NCI-H146 treated with DMSO at 0.1 percent for 48 hours (cell line): ENCODE data around the gene CORO1A.
"Not testable (repeated sequence)": the region's sequence is repeated elsewhere in the genome, so short reads cannot be mapped to it uniquely, and the experiment has no call there.

Experiments used
- DNase-seq: peaks from one replicate; lab custom pipeline; 2025; ENCODE audit not compliant: unreplicated experiment; lab: John Stamatoyannopoulos, UW

CORO1A gene

DNA sequence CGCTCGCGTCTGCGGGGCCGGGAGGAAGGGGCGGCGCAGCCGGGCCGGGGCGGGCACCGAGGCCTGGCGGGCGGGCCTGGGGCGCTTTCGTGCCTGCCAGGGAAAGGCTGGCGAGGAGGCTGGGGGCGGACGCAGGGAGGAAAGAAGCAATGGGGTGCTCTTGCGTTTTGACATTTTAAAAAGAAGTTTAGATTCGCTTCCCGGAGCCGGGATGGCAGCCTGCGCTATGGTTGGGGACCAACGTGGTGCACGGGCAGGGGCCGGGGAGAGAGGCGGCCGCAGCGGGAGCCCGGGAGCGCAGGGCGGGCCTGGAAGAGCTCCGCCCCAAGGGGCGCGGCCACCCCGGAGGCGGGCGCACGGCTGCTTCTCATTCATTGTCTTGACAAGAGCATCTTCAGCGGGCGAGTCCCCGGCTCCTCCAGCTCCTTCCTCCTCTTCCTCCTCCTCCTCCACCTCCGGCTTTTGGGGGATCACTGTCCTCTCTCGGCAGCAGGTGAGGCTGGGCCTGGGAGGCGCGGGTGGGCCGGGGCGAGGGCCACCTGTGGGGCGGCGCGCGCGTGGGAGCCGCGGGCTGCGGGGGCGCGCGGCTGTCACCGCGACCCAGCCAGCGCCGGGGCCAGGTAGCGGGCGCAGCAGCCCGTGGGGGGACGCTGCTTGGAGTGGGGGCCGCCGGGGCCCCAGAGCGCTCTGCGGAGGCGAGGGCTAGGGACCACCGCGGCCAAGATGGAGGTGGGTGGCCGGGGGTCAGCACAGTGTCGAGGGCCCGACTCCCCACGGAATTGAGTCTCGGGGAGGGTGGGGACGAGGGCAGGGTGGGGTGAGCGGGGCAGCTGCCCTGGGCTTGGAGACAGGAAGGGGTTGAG lies at the start of gene CORO1A:
Gene CORO1A, plus strand, starts transcription at position 370 of the 863 bp plus-strand sequence. CDS start 1,608 bp downstream, outside the sequence.
- DNase-seq = peak; percentile 69

GRCh38 chr16:30136971-30137605 lies 46.3 kb upstream of the CORO1A start:
- DNase-seq = no peak

DNA sequence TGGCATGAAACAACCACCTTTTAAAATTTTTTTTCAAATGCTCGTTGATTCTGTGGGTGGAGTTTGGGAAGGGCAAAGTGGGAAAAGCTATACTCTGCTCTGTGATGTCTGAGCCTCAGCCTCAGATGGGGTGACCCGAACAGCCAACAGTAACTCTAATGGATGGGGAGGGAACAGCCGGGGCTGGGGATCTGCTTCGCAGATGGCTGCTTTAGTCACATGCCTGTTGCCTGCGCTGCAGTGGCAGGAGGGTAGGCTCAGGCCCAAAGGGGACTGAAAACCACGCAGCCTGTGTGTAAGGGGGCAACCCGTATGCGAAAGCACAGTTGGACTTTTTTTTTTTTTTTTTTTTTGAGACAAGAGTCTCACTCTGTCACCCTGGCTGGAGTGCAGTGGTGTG lies 45.5 kb upstream of the CORO1A start:
- DNase-seq = no peak

DNA sequence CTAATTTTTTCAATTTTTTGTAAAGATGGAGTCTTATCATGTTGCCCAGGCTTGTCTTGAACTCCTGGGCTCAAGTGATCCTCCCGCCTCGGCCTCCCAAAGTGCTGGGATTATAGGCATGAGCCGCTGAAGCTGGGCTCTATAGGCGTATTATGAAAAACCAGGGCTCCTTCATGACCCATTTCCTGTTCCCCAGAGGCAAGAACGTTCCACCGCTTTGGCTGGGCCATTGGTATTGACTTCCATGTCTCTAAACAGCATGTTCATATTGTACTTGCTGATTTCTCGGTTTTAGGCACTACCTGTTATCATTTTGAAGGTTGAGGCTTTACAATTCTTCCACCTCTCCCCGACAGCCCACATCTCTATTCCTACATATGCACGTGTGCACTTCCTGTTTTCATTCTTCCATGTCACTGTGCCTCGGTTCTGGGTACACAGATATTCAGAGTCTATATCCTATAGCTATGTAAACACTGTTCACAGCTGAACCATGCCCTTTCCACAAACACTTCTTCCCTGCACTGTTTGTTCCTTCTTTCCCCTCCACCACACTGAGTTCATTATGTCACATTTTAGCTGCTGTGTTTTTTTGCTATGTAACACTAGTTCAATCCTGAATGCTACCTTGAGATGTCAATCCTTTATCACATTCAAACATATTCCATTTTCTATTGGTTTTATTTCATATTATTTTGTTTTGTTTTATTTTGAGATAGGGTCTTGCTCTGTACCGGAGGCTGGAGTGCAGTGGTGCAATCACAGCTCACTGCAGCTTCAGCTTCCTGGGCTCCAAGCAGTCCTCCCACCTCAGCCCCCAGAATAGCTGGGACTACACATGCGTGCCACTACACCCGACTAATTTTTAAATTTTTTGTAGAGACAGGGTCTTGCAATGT lies 43.6 kb upstream of the CORO1A start:
- DNase-seq = peak; percentile 27

DNA sequence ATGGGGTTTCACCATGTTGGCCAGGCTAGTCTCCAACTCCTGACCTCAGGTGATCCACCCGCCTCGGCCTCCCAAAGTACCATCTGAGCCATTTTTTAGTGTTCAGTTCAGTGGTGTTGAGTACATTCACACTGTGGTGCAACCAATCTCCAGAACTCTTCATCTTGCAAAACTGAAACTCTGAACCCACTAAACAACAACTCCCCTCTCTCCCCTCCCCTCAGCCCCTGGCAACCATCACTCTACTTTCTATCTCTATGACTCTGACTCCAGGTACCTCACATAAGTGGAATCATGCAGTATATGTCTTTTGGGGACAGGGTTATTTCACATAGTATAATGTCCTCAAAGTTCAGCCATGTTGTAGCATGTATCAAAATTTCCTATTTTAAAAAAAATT lies 41.7 kb upstream of the CORO1A start:
- no peak for DNase-seq

DNA sequence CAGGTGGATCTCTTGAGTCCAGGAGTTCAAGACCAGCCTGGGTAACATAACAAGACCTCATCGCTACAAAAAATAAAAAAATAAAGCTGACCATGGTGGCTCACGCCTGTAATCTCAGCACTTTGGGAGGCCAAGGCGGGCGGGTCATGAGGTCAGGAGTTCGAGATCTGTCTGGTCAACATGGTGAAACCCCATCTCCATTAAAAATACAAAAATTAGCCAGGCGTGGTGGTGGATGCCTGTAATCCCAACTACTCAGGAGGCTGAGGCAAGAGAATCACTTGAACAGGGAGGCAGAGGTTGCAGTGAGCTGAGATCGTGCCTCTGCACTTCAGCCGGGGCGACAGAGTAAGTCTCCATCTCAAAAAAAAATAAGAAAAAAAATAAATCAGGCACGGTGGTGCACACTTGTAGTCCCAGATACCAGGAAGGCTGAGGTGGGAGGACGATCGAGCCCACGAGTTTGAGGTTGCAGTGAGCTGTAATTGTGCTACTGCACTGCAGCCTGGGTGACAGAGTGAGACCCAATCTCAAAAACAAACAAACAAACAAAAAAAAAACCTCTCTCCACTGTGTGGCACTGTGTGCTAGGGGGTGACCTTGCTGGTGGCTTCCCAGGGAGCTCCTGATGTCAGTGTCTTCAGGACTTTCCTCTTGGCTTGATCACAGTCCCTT lies 40.6 kb upstream of the CORO1A start:
- no peak for DNase-seq

- no peak for DNase-seq
Observed at GRCh38 chr16:30143347-30143702, 40.1 kb upstream of the CORO1A start.

GRCh38 chr16:30144017-30144416 lies 39.4 kb upstream of the CORO1A start:
- DNase-seq = no peak

DNA sequence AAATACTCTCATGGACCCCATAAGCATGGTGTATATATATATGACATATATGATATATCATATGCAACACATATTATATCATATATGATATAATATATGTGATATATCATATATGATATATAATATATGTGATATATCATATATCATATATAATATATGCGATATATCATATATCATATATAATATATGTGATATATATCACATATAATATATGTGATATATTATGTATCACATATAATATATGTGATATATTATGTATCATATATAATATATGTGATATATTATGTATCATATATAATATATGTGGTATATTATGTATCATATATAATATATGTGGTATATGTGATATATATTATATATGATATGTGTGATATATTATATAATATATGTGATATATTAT lies 38.5 kb upstream of the CORO1A start:
- no peak for DNase-seq

DNA sequence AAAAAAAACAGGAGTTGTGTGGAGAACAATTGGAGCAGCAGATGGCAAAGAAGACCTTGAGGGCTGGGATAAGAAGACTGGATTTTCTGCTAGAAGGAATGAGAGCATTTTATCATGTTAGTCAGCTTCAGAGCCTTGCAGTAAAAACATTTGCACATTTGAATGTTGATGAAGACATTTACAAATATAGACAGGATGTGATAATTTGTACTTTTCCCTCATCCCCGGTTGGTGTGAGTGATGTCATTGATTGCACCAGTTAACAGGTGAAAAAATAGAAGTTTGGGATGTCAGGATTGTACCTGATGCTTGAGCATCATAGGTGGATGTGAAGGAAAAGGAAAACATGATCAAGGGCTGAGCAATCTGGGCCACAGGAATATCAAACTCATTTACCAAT lies 37.7 kb upstream of the CORO1A start:
- DNase-seq = no peak

- DNase-seq = no peak
Observed at GRCh38 chr16:30147843-30148510, 35.4 kb upstream of the CORO1A start.

DNA sequence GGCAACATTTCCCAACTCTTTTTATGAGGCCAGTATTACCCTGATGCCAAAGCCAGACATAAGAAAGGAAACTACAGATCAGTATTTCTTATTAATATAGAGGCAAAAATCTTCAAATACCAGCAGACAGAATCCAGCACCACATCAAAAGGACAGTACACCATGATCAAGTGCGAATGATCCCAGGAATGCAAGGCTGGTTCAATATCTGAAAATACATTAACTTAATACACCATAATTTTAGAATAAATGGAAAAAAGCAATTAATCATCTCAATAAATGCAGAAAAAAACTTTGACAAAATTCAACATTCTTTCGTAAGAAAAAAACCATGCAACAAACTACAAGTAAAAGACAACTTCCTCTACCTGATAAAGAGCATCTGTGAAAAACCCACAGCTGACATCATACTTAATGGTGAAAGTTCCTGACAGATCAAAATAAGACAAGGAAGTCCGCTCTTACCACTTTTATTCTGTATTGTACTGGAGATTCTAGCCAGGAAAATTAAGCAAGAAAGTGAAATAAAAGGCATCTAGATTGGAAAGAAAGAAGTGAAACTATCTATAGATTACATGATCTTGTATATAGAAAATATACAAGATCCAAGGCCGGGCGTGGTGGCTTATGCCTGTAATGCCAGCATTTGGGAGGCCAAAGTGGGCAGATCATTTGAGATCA lies 34.0 kb upstream of the CORO1A start:
- no peak for DNase-seq

DNA sequence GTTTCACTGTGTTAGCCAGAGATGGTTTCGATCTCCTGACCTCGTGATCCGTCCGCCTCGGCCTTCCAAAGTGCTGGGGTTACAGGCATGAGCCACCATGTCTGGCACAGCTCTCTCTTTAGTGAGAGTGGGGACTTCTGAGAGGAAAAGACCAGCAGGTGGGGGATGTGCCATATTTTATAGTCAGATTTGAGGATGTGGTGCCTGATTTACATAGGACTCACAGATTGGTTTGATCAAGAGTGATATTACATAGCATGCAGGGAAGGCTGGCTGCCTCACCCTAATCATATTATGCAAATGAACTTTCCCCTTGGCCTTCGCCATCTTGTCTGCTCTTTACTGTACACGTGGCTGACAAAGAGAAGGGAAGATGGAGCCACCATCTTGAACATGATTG lies 32.3 kb upstream of the CORO1A start:
- no peak for DNase-seq

DNA sequence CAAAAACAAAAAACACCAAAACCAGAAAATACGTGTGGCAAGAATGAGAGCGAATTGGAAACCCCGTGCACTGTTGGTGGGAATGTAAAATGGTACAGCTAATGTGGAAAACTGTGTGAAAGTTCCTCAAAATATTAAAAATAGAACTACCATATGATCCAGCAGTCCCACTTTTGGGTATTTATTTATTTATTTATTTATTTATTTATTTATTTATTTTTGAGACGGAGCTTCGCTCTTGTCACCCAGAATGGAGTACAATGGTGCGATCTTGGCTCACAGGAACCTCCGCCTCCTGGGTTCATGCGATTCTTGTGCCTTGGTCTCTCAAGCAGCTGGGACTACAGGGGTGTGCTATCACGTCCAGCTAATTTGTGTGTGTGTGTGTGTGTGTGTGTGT lies 30.9 kb upstream of the CORO1A start:
- no peak for DNase-seq

DNA sequence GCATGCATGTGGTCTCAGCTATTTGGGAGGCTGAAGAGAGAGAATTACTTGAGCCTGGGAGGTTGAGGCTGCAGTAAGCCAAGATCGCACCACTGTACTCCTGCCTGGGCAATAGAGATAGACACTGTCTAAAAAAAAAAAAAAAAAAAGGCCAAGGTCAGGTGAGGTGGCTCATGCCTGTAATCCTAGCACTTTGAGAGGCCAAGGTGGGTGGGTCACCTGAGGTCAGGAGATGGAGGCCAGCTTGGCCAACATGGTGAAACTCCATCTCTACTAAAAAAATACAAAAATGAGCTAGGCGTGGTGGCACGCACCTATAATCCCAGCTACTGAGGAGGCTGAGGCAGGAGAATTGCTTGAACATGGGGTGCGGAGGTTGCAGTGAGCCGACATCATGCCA lies 28.2 kb upstream of the CORO1A start:
- no peak for DNase-seq

DNA sequence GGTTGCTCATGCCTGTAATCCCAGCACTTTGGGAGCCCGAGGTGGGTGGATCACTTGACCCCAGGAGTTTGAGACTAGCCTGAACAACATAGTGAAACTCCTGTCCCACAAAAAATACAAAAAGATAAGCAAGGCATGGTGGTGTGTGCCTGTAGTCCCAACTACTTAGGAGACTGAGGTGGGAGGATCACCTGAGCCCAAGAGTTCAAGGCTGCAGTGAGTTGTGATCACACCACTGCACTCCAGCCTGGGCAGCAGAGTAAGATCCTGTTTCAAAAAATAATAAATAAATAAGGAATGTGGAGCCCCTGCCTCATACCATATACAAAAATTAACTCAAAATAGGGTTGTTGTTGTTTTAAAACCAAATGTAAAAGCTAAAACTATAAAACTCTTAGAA lies 26.2 kb upstream of the CORO1A start:
- DNase-seq = no peak

DNA sequence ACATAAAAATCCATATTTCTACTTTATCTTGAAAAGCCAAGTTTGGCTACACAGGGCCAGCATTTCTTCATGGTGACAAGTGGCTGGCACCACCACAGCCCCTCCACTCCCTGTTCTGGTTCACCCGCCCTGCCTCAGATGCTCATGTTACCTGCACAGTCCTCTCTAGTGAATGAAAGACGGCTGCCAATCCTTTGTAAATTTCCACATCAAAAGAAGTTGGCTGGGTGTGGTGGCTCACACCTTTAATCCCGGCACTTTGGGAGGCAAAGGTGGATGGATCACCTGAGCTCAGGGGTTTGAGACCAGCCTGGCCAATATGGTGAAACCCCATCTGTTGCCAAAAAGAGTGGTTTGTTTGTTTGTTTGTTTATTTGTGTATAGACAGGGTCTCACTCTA lies 19.9 kb upstream of the CORO1A start:
- DNase-seq = no peak

GRCh38 chr16:30166202-30166902 lies 17.1 kb upstream of the CORO1A start:
- DNase-seq = no peak

- not testable (repeated sequence) for DNase-seq
Observed at GRCh38 chr16:30168746-30169145, 14.7 kb upstream of the CORO1A start.
